ENCODE measurements around the gene ESYT2.

Gene ESYT2

GRCh38 chr7:158821171-158822031 lies 7.9 kb downstream of the ESYT2 start:
- no peak for DNase-seq

GRCh38 chr7:158820656-158821055 lies 8.7 kb downstream of the ESYT2 start:
- no peak for DNase-seq

GRCh38 chr7:158819571-158820203 lies 9.6 kb downstream of the ESYT2 start:
- no peak for DNase-seq

- no peak for DNase-seq
Observed at GRCh38 chr7:158818325-158819213, 10.7 kb downstream of the ESYT2 start.

- no peak for DNase-seq
Observed at GRCh38 chr7:158816995-158817394, 12.3 kb downstream of the ESYT2 start.

GRCh38 chr7:158816271-158816670 lies 13.0 kb downstream of the ESYT2 start:
- DNase-seq, result no peak

- no peak for DNase-seq
Observed at GRCh38 chr7:158815800-158816128, 13.5 kb downstream of the ESYT2 start.

GRCh38 chr7:158815083-158815799 lies 14.1 kb downstream of the ESYT2 start:
- no peak for DNase-seq

- DNase-seq, result no peak
Observed at GRCh38 chr7:158814637-158815036, 14.7 kb downstream of the ESYT2 start.

- no peak for DNase-seq
Observed at GRCh38 chr7:158812684-158813083, 16.6 kb downstream of the ESYT2 start.

- DNase-seq, result no peak
Observed at GRCh38 chr7:158811894-158812293, 17.4 kb downstream of the ESYT2 start.

GRCh38 chr7:158811461-158811860 lies 17.8 kb downstream of the ESYT2 start:
- DNase-seq, result no peak

GRCh38 chr7:158810846-158811245 lies 18.5 kb downstream of the ESYT2 start:
- DNase-seq, result no peak

- no peak for DNase-seq
Observed at GRCh38 chr7:158809596-158809995, 19.7 kb downstream of the ESYT2 start.

GRCh38 chr7:158808126-158808525 lies 21.2 kb downstream of the ESYT2 start:
- DNase-seq, result no peak

- no peak for DNase-seq
Observed at GRCh38 chr7:158805937-158806336, 23.4 kb downstream of the ESYT2 start.

- no peak for DNase-seq
Observed at GRCh38 chr7:158805414-158805813, 23.9 kb downstream of the ESYT2 start.

- DNase-seq, result no peak
Observed at GRCh38 chr7:158804335-158804734, 25.0 kb downstream of the ESYT2 start.

- no peak for DNase-seq
Observed at GRCh38 chr7:158803367-158803969, 25.8 kb downstream of the ESYT2 start.

- no peak for DNase-seq
Observed at GRCh38 chr7:158802535-158803366, 26.6 kb downstream of the ESYT2 start.

GRCh38 chr7:158798741-158799140 lies 30.6 kb downstream of the ESYT2 start:
- DNase-seq, result no peak

- DNase-seq, result no peak
Observed at GRCh38 chr7:158796667-158797066, 32.6 kb downstream of the ESYT2 start.

All from NCI-H2171 (cell line).